Keratinocyte (primary cell): ENCODE data around the gene RBP5. TPM values are rescaled to one million over a fixed set of nuclear protein-coding genes. Genes with fewer than 3 reads are reported as not detected.

ENCODE experiments used
- DNase-seq: peaks from one replicate; pipeline ENCODE4 v3.0.0-alpha.2; 2011; ENCODE audit warnings: low read depth, missing footprints, low spot score
- FAIRE-seq: peaks from 2 replicates; lab custom pipeline; 2011; peaks lifted over from hg19 to GRCh38; lab: Jason Lieb, UNC
- H2AFZ ChIP-seq: 2 replicates; pipeline ENCODE4 v1.6.0; 2012; ENCODE audit warnings: low read length, control low read depth, inconsistent platforms; ENCODE audit not compliant: control insufficient read depth
- H3K27ac ChIP-seq: 2 replicates; pipeline ENCODE4 v1.5.1; 2011; ENCODE audit warnings: low read length; ENCODE audit not compliant: control insufficient read depth, insufficient read depth
- H3K27me3 ChIP-seq: 3 replicates; pipeline ENCODE4 v1.6.0; 2011; ENCODE audit warnings: low read length; ENCODE audit not compliant: control insufficient read depth, insufficient read depth; ENCODE audit errors: extremely low read depth
- H3K36me3 ChIP-seq, 2 experiments: 2 replicates in 1 of 2; 3 replicates in 1 of 2; pipeline ENCODE4 v1.5.1; 2011; ENCODE audit warnings: low read length in 2 of 2, mild to moderate bottlenecking in 1 of 2; ENCODE audit not compliant: control insufficient read depth in 2 of 2, insufficient read depth in 2 of 2; ENCODE audit errors: extremely low read depth in 1 of 2
- H3K4me1 ChIP-seq: 3 replicates; pipeline ENCODE4 v1.5.1; 2011; ENCODE audit warnings: low read length; ENCODE audit not compliant: control insufficient read depth, insufficient read depth; ENCODE audit errors: extremely low read depth
- H3K4me2 ChIP-seq: 3 replicates; pipeline ENCODE4 v1.6.0; 2011; ENCODE audit warnings: low read depth, low read length; ENCODE audit not compliant: control insufficient read depth, insufficient read depth; ENCODE audit errors: extremely low read depth
- H3K4me3 ChIP-seq, 3 experiments: fragments of 200-600 bp in 1 of 3; sonication (generic) in 1 of 3; 2 replicates in 2 of 3; 3 replicates in 1 of 3; pipeline ENCODE4 v1.5.1; 2011 to 2016; ENCODE audit warnings: low read length in 3 of 3, mild to moderate bottlenecking in 3 of 3, control low read depth in 2 of 3, inconsistent platforms in 1 of 3, low read depth in 1 of 3, mixed read lengths in 1 of 3, mixed run types in 1 of 3, moderate library complexity in 1 of 3; ENCODE audit not compliant: control insufficient read depth in 2 of 3, insufficient read depth in 2 of 3; ENCODE audit errors: extremely low read depth in 1 of 3
- H3K79me2 ChIP-seq: 2 replicates; pipeline ENCODE4 v1.6.0; 2012; ENCODE audit warnings: low read length; ENCODE audit not compliant: control insufficient read depth, insufficient read depth
- H3K9ac ChIP-seq: 3 replicates; pipeline ENCODE4 v1.6.0; 2011; ENCODE audit warnings: low read length; ENCODE audit not compliant: control insufficient read depth, insufficient read depth; ENCODE audit errors: extremely low read depth
- H3K9me1 ChIP-seq: 3 replicates; pipeline ENCODE4 v1.6.0; 2011; ENCODE audit warnings: low read length; ENCODE audit not compliant: control insufficient read depth, insufficient read depth; ENCODE audit errors: extremely low read depth
- H3K9me3 ChIP-seq: 2 replicates; pipeline ENCODE4 v1.5.1; 2012; ENCODE audit warnings: low read depth, low read length; ENCODE audit not compliant: control insufficient read depth
- H4K20me1 ChIP-seq: 3 replicates; pipeline ENCODE4 v1.6.0; 2011; ENCODE audit warnings: low read length; ENCODE audit not compliant: control insufficient read depth, insufficient read depth; ENCODE audit errors: extremely low read depth
- CTCF ChIP-seq, 3 experiments: IDR thresholded peaks in 1 of 3; conservative IDR thresholded peaks in 1 of 3; optimal IDR thresholded peaks in 1 of 3; 2 replicates in 2 of 3; 3 replicates in 1 of 3; pipeline versions ENCODE3 to v1.5.1; 2011; ENCODE audit warnings: low read length in 3 of 3, mild to moderate bottlenecking in 3 of 3, moderate library complexity in 2 of 3, control low read depth in 1 of 3, inconsistent platforms in 1 of 3; ENCODE audit not compliant: insufficient read depth in 2 of 3; ENCODE audit errors: extremely low read depth in 1 of 3
- EZH2 ChIP-seq: IDR thresholded peaks from one replicate; pipeline ENCODE4 v1.6.1; 2012; ENCODE audit warnings: inconsistent platforms, mild to moderate bottlenecking, low read length, moderate library complexity
- dilution Hi-C: fragments of 300-500 bp; cut with MboI; formaldehyde crosslinking; loops from one replicate; pipeline ENCODE4 v1.7.0; 2020; ENCODE audit warnings: low sequenced_read_pairs; ENCODE audit not compliant: extremely low pct_ligation_motif_present
- polyA plus RNA-seq, 5 experiments: library from polyadenylated mRNA; depleted of rRNA in 3 of 5; stranded (reverse) in 3 of 5; stranded (forward) in 1 of 5; unstranded in 1 of 5; fragments of >200 nt; gene quantifications; 1 replicate in 1 of 5; 2 replicates in 3 of 5; 3 replicates in 1 of 5; pipeline versions ENCODE4 v1.2.1 to v1.2.3, GENCODE V29; 2011 to 2012; ENCODE audit warnings: missing spikeins in 2 of 5, low read depth in 1 of 5, low replicate concordance in 1 of 5

Gene RBP5
- polyA plus RNA-seq, 1 donor (not counting 4 experiments of a cell fraction or from before 2014, with no cell fraction given), result not detected

GRCh38 chr12:7176595-7176994 lies 47.9 kb upstream of the RBP5 start:
- DNase-seq (no peak), FAIRE-seq (no peak)
- H3K9ac ChIP-seq, result no peak overlapping the region
- no peak overlapping the region for H3K27ac ChIP-seq
- no peak overlapping the region for H3K4me3 ChIP-seq
- H3K27me3 ChIP-seq, result no peaks in the 10 kb centered on the region
- H3K9me3 ChIP-seq, result peaks cover 1% of the 10 kb centered on the region
- no peak overlapping the region for H2AFZ ChIP-seq
- H4K20me1 ChIP-seq, result no peaks in the 10 kb centered on the region
- no peaks in the 10 kb centered on the region for H3K36me3 ChIP-seq
- H3K79me2 ChIP-seq, result no peaks in the 10 kb centered on the region
- no peak overlapping the region for H3K4me2 ChIP-seq
- H3K9me1 ChIP-seq, result no peaks in the 10 kb centered on the region
- peaks cover 4% of the 10 kb centered on the region for H3K4me1 ChIP-seq
- dilution Hi-C loops, result no loop called here
- TF ChIP-seq EZH2 (no peak), CTCF (optimal IDR thresholded peaks at IDR 0.05 in 1 of 3, IDR thresholded peaks at IDR 0.05 in 1 of 3, conservative IDR thresholded peaks at IDR 0.05 in 1 of 3; ENCODE audit: extremely low read depth in 1 of 3, insufficient read depth in 2 of 3, low read length in 3 of 3) (no peak)

- dilution Hi-C loops, result no loop called here
- H3K36me3 ChIP-seq, result no peaks in the 10 kb centered on the region
- peak; percentile 49 for FAIRE-seq
- no peak overlapping the region for H3K4me2 ChIP-seq
- no peak for DNase-seq
- no peak overlapping the region for H3K9ac ChIP-seq
- H3K4me3 ChIP-seq, result no peak overlapping the region
- TF ChIP-seq EZH2, result no peak
- no peak for TF ChIP-seq CTCF (optimal IDR thresholded peaks at IDR 0.05 in 1 of 3, IDR thresholded peaks at IDR 0.05 in 1 of 3, conservative IDR thresholded peaks at IDR 0.05 in 1 of 3; ENCODE audit: extremely low read depth in 1 of 3, insufficient read depth in 2 of 3, low read length in 3 of 3)
- no peak overlapping the region for H2AFZ ChIP-seq
- no peak overlapping the region for H3K27ac ChIP-seq
- H3K9me1 ChIP-seq, result no peaks in the 10 kb centered on the region
- H3K9me3 ChIP-seq, result peaks cover 1% of the 10 kb centered on the region
- H3K4me1 ChIP-seq, result peaks cover 4% of the 10 kb centered on the region
- no peaks in the 10 kb centered on the region for H3K79me2 ChIP-seq
- H4K20me1 ChIP-seq, result no peaks in the 10 kb centered on the region
- no peaks in the 10 kb centered on the region for H3K27me3 ChIP-seq
These were observed 46.8 kb upstream of the RBP5 start for GRCh38 chr12:7175493-7175892.
